ENCODE measurements around the gene AKIRIN1. TPM values are rescaled to one million over a fixed set of nuclear protein-coding genes. Genes with fewer than 3 reads are reported as not detected.

Gene AKIRIN1
- total RNA-seq, 1 experiment from 2014 or later = 60.0 TPM

- H3K36me3 ChIP-seq (ENCODE audit: control insufficient read depth in 1 of 2, insufficient read depth in 2 of 2, low read length in 2 of 2) = no peaks in the 10 kb centered on the region
- H3K4me3 ChIP-seq (replicated peaks in 1 of 2; ENCODE audit: low read depth in 1 of 2, low read length in 2 of 2) = no peak overlapping the region
- H3K4me1 ChIP-seq (ENCODE audit: control insufficient read depth in 1 of 2, insufficient read depth in 2 of 2, low read length in 2 of 2) = peaks cover 4 to 5% of the 10 kb centered on the region in 2 experiments; a peak in 3 of 4 replicates
- H3K9me2 ChIP-seq (ENCODE audit: insufficient read depth) = no peaks in the 10 kb centered on the region
- H3K4me2 ChIP-seq (ENCODE audit: low read length) = no peak overlapping the region
- ChIA-PET RAD21 (ENCODE audit: low non-redundant PET in 1 of 2, low total read pairs in 2 of 2, uncharacterized antibody in 2 of 2, unreplicated experiment in 2 of 2) (no interaction called here), CTCF (no interaction called here), POLR2A (interaction anchor here (0.8 to 2.0 kb wide), 3 partner anchors 14 to 22 kb away, joined by 3 to 5 read pairs (median 3); partner anchors contain the start of gene NDUFS5)
- intact Hi-C loops (cut with micrococcal nuclease) = no loop called here
- H4K20me1 ChIP-seq (ENCODE audit: insufficient read depth) = no peaks in the 10 kb centered on the region
- ATAC-seq (no peak), DNase-seq (ENCODE audit: low read depth, low spot score) (no peak)
- no peaks in the 10 kb centered on the region for H3K9me3 ChIP-seq (ENCODE audit: control insufficient read depth in 1 of 2, insufficient read depth in 1 of 2, low read depth in 1 of 2, low read length in 2 of 2)
- no TSS peak for BruUV-seq (replicated peaks)
- H2AFZ ChIP-seq (ENCODE audit: low read depth, low read length, poor library complexity, severe bottlenecking) = no peak overlapping the region
- TF ChIP-seq ZFX (IDR thresholded peaks at IDR 0.05) (no peak), POLR2A (IDR thresholded peaks at IDR 0.05; ENCODE audit: borderline replicate concordance, extremely low read depth, insufficient read depth, insufficient read length) (no peak), REST (IDR thresholded peaks at IDR 0.05; ENCODE audit: low read depth) (no peak), FOSL1 (IDR thresholded peaks at IDR 0.05; ENCODE audit: low read depth) (no peak), MAX (IDR thresholded peaks at IDR 0.05) (no peak), TCF7L2 (IDR thresholded peaks at IDR 0.05; ENCODE audit: borderline replicate concordance, extremely low read depth, insufficient read depth, insufficient read length) (no peak), SIN3A (IDR thresholded peaks at IDR 0.05; ENCODE audit: low read depth) (no peak), ATF3 (IDR thresholded peaks at IDR 0.05) (no peak), CBX3 (IDR thresholded peaks at IDR 0.05; ENCODE audit: low read depth) (no peak), ZBTB33 (IDR thresholded peaks at IDR 0.05; ENCODE audit: extremely low read depth, insufficient replicate concordance, low read length) (no peak), EZH2phosphoT487 (IDR thresholded peaks at IDR 0.05; ENCODE audit: borderline replicate concordance) (no peak)
- H3K27ac ChIP-seq (ENCODE audit: low read depth, low read length) = no peak overlapping the region
- H3K27me3 ChIP-seq (ENCODE audit: insufficient read depth, low read length) = no peaks in the 10 kb centered on the region
- no peak overlapping the region for H3K9ac ChIP-seq (ENCODE audit: low read length)
- no peaks in the 10 kb centered on the region for H3K79me2 ChIP-seq (ENCODE audit: insufficient read depth, low read length)
These were observed 56.5 kb downstream of the AKIRIN1 start for GRCh38 chr1:39047374-39048229.
